GM18526 (cell line): ENCODE measurements around the gene MITF.

ENCODE experiments used
- POLR2A ChIP-seq: IDR thresholded peaks from 3 replicates; pipeline ENCODE4 v1.6.1; 2011; ENCODE audit not compliant: insufficient read length; ENCODE audit errors: extremely low read depth

MITF gene

DNA sequence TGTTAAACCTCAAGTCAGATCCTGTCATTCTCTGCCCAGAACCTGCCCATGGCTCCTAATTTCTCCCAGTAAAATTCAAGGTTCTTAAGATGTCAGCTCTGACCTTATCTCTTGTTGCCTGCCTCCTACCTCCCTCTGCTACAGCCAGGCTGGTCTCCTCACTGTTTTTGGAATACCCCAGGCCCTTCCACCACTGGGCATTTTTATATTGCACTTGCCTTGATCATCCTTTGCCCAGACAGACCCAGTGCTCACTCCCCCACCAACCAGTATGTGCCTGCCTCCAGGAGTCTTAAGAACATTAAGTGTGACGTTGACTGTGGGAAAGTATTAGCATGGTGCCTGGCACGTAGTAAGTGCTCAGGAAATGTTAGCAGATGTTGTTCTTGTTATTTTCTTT, 3.1 kb downstream of the MITF start:
- no peak for TF ChIP-seq POLR2A

DNA sequence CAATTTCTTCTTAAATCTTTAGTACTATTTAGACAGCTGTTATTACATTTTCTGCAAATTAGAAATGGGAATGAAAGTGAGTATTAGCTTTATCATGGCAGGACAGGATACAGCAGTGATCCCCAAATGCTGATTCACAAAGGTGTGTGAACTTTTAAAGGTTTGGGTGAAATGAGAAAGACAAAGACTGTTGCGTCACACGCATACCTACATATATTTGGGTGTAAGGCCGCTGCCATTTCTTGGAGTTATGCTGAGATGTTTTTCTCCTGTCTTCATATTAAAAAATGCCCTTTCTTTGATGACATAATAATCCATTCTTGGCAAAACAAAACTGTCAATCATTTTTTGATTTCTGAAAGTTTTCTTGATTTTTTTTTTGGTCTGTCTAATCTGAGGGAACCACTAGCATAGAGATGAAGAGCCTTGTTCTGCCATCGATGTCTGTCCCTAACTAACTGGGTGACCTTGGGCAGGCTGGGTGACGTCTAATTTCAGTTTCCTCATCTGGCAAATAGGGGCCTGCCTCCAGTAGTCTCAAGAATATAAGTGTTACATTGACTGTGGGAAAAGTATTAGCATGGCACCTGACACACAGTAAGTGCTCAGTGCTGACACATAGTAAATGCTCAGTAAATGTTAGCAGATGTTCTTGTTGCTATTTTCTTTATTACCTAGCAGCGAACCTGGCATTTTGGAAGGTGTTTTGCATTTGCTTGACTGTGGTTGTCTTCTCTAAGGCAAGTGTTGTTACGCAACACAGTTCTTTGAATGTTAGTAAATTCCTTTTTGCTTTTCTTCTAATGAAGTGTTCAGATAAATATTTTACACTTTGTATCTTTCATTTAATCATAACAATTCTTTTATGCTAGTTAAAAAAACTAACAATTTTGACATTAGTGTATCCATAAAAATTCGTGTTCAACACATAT, 5.0 kb downstream of the MITF start:
- no peak for TF ChIP-seq POLR2A

DNA sequence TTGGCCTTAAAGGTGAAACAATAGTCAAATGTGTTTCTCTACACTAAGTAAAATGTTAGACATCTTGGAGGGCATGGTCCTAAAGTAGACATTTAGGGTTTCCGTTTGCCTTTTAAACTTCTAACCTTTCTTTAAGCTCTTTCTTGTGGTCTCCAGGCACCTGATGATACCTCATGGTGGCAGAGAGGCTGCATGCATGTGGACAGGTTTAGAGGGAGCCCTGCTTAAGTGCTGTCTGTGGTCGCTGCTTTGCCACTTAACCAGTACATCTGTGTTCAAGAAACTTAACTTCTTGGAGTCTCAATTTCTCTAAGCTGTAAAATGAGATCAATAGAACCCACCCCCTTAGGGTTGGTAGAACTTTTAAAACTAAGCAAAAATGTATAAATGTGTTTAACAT, 6.2 kb downstream of the MITF start:
- TF ChIP-seq POLR2A, result no peak

DNA sequence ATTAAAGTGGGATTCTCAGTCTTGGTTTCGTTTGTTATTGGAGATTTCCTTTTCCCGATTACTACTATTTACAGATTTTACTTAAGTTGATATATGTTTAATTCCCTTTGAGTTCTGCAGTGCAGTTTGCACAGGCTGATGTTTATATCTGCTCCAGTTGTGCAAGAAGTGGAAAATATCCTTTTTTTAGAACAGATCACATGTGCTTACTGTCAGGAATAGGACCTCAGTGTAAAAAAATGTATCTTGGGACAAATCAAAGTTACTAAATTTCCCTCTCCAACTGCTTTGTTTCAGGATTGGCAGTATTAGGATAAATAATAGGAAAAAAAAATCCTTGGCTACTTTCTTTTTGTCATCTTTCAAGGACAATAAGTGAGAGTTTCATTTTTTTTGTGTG, 6.9 kb downstream of the MITF start:
- TF ChIP-seq POLR2A, result no peak

DNA sequence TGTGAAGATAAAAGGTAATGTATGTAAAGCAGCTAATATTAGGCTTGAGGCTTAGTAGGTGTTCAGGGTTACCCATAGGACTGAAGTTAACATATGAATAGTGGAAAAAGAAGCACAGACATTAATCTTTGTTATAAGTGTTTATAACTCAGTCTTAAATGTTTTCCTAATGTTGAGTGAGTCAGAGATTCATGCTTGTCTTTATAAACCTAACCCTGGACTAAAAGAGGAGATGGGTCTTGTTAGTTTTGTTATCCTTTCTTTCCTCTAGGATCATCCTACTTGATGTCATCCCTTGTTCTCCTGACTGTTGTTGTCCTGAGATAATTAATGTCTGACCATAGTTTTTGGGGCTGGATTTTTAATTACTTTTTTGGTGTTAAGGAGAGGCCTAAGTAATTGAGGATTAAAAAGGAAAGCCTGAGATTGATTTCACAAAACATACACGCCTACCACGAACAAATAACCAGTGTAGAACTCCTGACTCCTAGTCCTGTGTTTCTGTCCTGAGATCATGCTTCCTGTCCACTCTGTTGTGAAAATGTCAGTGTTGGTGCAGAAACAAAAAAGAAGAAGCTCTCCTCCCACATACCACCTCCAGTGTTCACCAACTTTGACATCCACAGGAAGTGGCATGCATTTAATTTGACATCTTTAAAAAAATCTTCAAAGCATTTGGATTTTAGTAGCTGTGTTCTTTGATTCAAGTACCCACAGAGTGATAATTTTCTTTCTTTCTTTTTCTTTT, 8.4 kb downstream of the MITF start:
- TF ChIP-seq POLR2A, result no peak

DNA sequence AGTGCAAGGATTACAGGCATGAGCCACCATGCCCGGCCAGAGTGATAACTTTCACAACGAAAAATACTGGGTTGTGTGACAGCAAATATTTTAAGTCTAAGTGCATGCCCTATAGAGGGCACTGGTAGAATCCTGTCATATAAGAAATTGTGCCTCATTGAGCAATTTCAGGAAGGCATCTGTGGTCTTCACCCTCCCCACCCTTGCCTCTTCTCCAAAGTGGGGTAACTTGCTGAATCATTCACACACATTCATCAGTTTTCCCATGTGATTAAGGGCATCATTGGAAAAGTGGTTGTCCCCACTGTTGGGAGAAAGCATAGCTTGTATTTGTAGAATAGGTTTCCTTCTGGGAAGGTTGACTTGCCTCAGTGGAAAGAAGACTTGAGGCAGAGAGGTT, 9.2 kb downstream of the MITF start:
- no peak for TF ChIP-seq POLR2A

DNA sequence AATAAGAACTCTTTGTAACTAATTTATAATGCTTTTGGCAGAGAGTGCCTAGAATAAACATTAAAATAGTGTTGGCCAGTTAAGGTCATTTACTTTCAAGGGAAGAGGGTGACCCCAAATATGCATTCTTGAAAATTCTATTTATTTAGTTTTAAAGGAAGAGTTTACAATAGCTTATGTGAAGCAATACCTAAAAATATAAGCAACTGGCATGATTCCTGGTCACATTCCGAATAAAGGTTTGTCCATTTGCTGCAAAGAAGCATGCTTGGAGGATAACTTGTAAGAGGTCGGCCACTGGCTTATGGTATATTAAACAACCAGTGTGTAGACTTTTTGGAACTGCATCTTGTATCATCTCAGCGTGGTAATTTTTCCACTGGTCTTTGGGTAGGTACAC, 10.2 kb downstream of the MITF start:
- TF ChIP-seq POLR2A, result no peak

DNA sequence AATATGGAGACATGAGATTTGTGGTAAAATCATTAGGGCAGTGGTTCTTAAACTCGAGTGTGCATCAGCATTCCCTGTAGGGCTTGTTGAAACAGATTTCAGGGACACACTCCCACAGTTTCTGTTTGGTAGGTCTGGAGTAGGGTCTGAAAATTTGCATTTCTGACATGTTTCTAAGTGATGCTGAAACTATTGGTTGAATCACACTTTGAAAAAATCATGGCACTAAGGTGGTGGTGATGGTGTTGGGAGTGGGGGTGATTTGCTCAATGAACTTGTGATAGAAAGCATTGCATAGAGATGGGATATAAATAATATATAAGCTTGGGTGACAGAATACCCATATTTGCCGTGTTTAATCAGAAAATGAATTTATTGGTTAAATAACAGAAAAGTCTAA, 11.3 kb downstream of the MITF start:
- no peak for TF ChIP-seq POLR2A

DNA sequence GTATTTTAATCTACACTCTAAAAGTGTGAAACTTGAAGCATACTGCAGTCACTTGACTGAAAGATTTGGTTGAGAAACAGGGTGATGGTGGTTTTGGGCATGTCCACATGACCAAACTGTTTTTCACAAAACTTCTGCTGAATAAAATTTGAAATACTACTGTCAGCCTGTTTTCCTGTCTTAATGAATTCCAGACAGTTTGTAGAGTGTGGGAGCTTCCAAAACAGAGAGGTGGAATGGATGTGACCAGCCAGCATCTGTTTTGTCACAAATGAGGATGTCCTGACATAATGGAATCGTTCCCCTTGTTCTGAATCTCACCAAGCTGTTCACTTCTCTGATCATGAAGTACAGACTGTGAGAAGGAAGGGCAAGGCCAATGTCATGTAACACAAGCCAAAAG, 11.8 kb downstream of the MITF start:
- no peak for TF ChIP-seq POLR2A

DNA sequence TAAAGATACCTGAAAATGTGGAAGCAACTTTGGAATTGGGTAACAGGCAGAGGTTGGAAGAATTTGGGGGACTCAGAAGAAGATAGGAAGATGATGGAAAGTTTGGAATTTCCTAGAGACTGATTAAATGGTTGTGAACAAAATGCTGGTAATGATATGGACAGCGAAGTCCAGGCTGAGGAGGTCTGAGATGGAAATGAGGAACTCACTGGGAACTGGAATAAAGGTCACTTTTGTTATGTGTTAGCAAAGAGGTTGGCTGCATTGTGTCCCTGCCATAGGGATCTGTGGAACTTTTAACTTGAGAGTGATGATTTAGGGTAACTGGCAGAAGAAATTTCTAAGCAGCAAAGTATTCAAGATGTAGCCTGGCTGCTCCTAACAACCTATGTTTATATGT, 13.0 kb downstream of the MITF start:
- TF ChIP-seq POLR2A, result no peak

DNA sequence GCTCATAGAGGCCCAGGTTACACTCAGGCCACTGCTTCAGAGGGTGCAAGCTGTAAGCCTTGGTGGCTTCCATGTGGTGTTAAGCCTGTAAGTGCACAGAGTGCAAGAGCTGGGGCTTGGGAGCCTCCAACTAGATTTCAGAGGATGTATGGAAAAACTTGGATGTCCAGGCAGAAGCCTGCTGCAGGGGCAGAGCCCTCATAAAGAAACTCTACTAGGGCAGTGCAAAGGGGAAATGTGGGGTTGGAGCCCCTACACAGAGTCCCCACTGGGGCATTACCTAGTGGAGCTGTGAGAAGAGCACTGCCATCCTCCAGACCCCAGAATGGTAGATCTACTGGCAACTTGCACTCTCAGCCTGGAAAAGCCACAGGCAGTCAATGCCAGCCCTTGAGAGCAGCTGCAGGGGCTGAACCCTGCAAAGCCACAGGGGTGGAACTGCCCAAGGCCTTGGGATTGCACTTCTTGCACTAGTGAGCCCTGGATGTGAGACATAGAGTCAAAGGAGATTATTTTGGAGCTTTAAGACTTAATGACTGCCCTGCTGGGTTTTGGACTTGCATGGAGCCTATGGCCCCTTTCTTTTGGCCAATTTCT, 14.0 kb downstream of the MITF start:
- TF ChIP-seq POLR2A, result no peak

DNA sequence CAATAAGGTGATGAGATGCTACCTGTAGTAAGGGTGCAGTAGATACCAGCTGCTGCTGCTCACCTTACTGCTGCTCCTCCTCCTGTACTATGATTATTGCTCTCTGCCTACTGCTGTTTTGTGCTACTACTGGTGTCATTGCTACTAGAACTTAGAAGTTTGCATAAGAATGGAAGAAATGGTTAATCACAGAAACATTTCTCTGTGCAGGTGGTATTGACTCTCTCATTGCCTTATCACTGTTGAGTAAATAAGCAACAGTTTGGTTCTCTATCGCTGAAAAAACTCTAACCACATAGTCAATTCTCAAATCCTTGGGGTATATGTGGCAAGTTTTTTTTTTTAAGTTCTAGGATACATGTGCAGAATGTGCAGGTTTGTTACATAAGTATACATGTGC, 16.5 kb downstream of the MITF start:
- TF ChIP-seq POLR2A, result no peak

DNA sequence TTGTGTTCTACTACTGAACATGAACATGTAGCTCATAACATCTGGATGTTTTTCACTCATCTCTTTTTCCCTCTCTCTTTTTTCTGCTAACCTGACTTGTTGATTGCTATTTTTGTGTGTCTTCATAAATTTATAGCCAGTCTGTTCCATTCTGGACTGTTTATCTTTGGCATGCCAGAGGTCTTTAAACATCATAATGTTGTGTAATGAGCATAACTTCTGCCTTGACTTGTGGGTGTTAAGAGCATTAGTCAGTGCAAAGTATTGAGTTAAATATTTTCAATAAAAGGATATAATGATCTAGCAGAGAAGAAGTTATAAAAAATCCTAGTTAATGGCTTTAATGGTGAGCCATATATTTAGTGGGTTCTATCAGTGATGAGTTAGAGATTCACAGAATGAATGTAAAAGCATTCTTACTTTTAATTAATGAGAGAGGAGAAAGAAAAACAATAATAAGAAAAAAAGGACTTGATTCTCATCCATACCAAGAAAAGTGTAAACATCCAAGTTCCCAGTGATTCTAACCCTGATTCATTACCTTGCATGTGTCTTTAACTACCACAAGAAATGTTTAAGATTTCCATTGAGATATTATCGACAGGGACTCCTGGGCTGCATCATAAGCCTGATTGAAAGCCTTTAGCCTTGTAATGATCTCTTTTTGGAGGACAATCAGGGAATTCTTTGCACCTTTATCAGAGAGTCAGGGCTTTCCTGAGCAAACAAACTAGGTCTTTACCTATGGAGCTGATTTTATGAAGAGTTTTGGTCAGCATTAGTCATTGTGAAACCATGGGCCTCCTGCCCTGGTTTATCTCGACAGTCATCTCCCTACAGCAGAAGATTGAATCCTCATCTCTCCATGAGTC, 22.9 kb downstream of the MITF start:
- no peak for TF ChIP-seq POLR2A

DNA sequence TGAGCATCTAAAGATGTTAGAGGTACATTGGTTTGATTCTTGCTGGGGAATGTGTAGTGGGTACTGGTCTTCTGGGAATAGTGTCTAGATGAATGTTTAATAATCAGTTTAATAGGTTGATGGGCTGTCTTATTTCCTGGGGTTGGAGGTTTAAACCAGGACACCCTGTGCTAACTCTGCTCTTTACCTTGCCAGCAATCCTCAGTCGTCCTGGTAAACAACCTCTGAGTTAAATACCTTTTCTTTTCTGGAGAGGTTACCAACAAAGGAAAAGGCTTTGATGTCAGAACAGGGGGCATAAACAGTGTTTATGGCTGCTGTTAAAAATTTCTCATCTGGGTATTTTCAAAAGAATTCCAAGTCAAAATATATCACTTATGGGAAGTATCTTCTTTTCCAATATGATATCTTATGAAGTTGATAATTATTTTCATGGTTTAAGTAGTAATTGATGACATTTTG, 23.5 kb downstream of the MITF start:
- no peak for TF ChIP-seq POLR2A

DNA sequence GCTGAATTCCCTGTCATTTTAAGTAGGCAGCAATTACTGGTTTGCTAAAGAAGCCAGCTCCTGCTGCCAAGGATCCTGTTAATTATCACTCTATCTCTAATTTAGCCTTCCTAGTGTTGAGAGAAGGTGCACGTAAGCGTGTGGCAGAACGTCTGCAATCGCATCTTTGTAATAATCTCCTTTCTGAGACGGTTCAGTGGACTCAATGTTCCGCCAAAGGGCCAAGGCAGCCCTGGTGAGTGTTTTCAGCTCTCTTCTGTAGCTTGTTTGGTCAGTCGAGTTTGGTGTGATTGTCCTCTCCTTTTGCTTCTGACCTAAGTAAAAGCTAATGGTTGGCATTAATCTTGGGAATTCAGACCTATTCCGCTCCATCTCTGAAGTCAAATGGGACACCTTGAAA, 24.2 kb downstream of the MITF start:
- no peak for TF ChIP-seq POLR2A
